ENCODE results near the gene NAA10.

- no peak for TF ChIP-seq CTCF (IDR thresholded peaks at IDR 0.05)
- no peak for TF ChIP-seq POLR2A (IDR thresholded peaks at IDR 0.05)
Measured at GRCh38 chrX:153953892-153954557, 19.2 kb upstream of the NAA10 start.

Measured in body of pancreas (tissue), 4 donors.